Bronchial epithelial cell (primary cell): ENCODE data around the gene GPER1. TPM values are rescaled to one million over a fixed set of nuclear protein-coding genes. Genes with fewer than 3 reads are reported as not detected.
A peak's percentile ranks its signal among the peaks of the same experiment; 100 is the strongest.
"Not testable (repeated sequence)": the region's sequence is repeated elsewhere in the genome, so short reads cannot be mapped to it uniquely, and the experiment has no call there.

Experiments
- DNase-seq: peaks from one replicate; pipeline ENCODE4 v3.0.0-alpha.2; 2010; ENCODE audit warnings: low read depth
- FAIRE-seq: peaks from 2 replicates; lab custom pipeline; 2011; peaks lifted over from hg19 to GRCh38; lab: Jason Lieb, UNC
- H3K27me3 ChIP-seq: 2 replicates; pipeline ENCODE4 v1.5.1; 2011; ENCODE audit warnings: low read length; ENCODE audit not compliant: control insufficient read depth, insufficient read depth
- H3K36me3 ChIP-seq: 2 replicates; pipeline ENCODE4 v1.5.1; 2011; ENCODE audit warnings: low read length; ENCODE audit not compliant: control insufficient read depth, insufficient read depth
- H3K4me3 ChIP-seq: 2 replicates; pipeline ENCODE4 v1.5.1; 2011; ENCODE audit warnings: mild to moderate bottlenecking, low read depth, low read length, control low read depth
- CTCF ChIP-seq: IDR thresholded peaks from 2 replicates; pipeline ENCODE4 v1.5.1; 2011; ENCODE audit warnings: mild to moderate bottlenecking, moderate library complexity, low read length, control low read depth, inconsistent platforms; ENCODE audit not compliant: insufficient read depth, severe bottlenecking
- total RNA-seq: library from RNA; depleted of rRNA; stranded (reverse); fragments of >200 nt; gene quantifications from 2 replicates; pipeline ENCODE4 v1.2.1, GENCODE V29; 2014

Gene GPER1
- total RNA-seq, 1 donor from 2014 or later: under 0.01 TPM

- Histone ChIP-seq H3K4me3 (no peak overlapping the region), H3K27me3 (no peaks in the 10 kb centered on the region), H3K36me3 (peaks cover 5% of the 10 kb centered on the region)
- TF ChIP-seq CTCF: no peak
- FAIRE-seq (no peak), DNase-seq (no peak)
These were observed 24.2 kb downstream of the GPER1 start for GRCh38 chr7:1112109-1112508.

GRCh38 chr7:1112625-1113547 is 25.0 kb downstream of the GPER1 start:
- Histone ChIP-seq H3K36me3 (peaks cover 5% of the 10 kb centered on the region), H3K27me3 (no peaks in the 10 kb centered on the region), H3K4me3 (no peak overlapping the region)
- TF ChIP-seq CTCF: no peak
- DNase-seq (no peak), FAIRE-seq (no peak)

- H3K36me3 ChIP-seq: peaks cover 5% of the 10 kb centered on the region
- no peak for TF ChIP-seq CTCF
- no peak for DNase-seq
- H3K27me3 ChIP-seq: no peaks in the 10 kb centered on the region
- H3K4me3 ChIP-seq: no peak overlapping the region
- no peak for FAIRE-seq
These were observed 25.6 kb downstream of the GPER1 start for GRCh38 chr7:1113548-1113885.

- Histone ChIP-seq H3K4me3 (no peak overlapping the region), H3K27me3 (no peaks in the 10 kb centered on the region), H3K36me3 (peaks cover 5% of the 10 kb centered on the region)
- no peak for TF ChIP-seq CTCF
- FAIRE-seq (no peak), DNase-seq (no peak)
These were observed 26.2 kb downstream of the GPER1 start for GRCh38 chr7:1114088-1114487.

- TF ChIP-seq CTCF: no peak
- Histone ChIP-seq H3K4me3 (no peak overlapping the region), H3K27me3 (no peaks in the 10 kb centered on the region), H3K36me3 (peaks cover 5% of the 10 kb centered on the region)
- DNase-seq: no peak
- FAIRE-seq: no peak
These were observed 26.6 kb downstream of the GPER1 start for GRCh38 chr7:1114505-1114904.

- not testable (repeated sequence) for H3K36me3 ChIP-seq, H3K27me3 ChIP-seq, H3K4me3 ChIP-seq, DNase-seq
- peak; percentile 60 for FAIRE-seq
These were observed 27.5 kb downstream of the GPER1 start for GRCh38 chr7:1115171-1116045.

- H3K36me3 ChIP-seq, DNase-seq, H3K27me3 ChIP-seq, H3K4me3 ChIP-seq: not testable (repeated sequence)
- FAIRE-seq: peak; percentile 7
These were observed 28.6 kb downstream of the GPER1 start for GRCh38 chr7:1116383-1117008.
